AG09309 (cell line): ENCODE data around the gene FGF12.

Source experiments
- DNase-seq: peaks from one replicate; pipeline ENCODE4 v3.0.0-alpha.2; 2010; ENCODE audit warnings: low read depth
- H3K4me3 ChIP-seq: 2 replicates; pipeline ENCODE4 v1.5.1; 2011; ENCODE audit warnings: mild to moderate bottlenecking, low read depth, low read length, moderate library complexity; ENCODE audit not compliant: control insufficient read depth
- CTCF ChIP-seq: IDR thresholded peaks from 2 replicates; pipeline ENCODE4 v1.5.1; 2011; ENCODE audit warnings: mild to moderate bottlenecking, low read depth, low read length, inconsistent platforms; ENCODE audit not compliant: insufficient read depth, control insufficient read depth; ENCODE audit errors: missing control alignments

Gene FGF12

GRCh38 chr3:192608726-192609600 is 118.4 kb downstream of the FGF12 start:
- TF ChIP-seq CTCF, result no peak

DNA sequence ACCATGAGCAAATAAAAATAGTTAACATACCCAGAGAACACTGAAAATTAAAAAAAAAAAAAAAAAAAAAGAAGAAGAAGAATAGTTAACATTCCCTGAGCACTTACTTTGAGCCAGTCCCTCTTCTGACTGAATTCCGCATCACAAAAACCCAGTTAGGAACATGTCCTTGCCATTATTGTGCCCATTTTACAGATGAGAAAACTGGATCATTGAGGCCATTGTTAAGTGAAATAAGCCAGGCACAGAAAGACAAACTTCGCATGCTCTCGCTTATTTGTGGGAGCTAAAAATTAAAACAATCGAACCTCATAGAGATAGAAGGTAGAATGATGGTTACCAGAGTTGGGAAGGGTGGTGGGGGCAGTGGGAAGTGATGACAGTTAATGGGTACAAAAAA is 119.5 kb downstream of the FGF12 start:
- TF ChIP-seq CTCF, result no peak
- H3K4me3 ChIP-seq, result no peak overlapping the region
- no peak for DNase-seq

More at GRCh38 chr3:192608726-192609600, 118.4 kb downstream of the FGF12 start:
- no peak for DNase-seq
- H3K4me3 ChIP-seq, result no peak overlapping the region

DNA sequence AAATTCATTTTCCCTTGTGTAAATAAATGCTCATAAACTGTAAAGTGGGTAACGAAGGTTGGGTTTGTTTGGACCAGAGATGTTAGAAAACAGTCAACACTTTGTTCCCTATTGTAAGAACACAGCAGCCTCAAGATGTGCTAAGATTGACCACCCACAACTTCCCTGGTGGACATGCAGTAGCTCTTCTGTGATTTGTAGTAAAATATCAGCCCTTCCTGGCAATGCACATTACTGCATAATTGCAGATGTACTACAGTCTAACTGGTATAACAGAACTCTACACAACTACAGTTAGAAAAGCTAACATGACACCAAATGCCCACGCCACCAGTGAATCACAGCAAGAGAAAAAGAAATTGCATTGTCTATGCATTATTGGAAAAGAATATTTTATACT is 129.4 kb downstream of the FGF12 start:
- no peak for DNase-seq
- H3K4me3 ChIP-seq, result no peak overlapping the region
- no peak for TF ChIP-seq CTCF

DNA sequence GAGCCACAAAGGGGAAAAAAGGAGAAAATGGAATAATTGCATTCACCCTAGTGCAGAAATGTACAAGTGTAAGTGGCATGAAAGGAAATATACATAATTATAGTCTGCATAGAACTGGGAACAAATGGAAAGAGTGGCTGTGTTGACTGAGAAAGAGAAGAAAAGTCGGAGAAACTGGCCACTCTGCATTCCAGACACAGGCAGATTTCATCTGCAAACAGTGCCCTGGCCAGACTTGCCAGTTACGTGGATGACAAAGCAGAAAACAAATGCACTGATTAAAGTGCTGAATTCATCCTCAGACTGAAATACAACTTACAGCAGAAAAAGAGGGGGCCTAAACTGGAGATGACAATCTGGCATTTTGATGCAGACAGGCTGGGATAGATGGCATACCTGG is 129.8 kb downstream of the FGF12 start:
- TF ChIP-seq CTCF, result no peak
- DNase-seq, result no peak
- no peak overlapping the region for H3K4me3 ChIP-seq

DNA sequence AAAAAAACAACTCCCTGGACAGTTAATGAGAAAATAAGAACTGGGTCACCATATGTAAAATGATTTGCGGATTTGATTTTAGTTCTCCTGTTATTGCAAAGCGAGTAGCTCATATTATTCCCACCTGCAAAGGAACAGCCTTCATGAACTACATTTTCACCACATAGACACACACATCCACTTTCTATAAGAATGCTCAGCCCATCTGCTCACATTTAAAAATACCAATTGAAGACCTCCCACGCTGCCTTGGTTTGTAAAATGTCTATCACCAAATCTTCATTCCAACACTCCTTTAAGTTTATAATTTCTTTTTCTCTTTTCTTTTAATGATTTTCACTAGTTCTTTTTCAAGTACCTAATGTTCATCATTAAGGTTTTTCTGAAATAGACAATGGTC is 148.6 kb downstream of the FGF12 start:
- H3K4me3 ChIP-seq, result no peak overlapping the region
- no peak for TF ChIP-seq CTCF
- DNase-seq, result no peak

- no peak for DNase-seq
- no peak overlapping the region for H3K4me3 ChIP-seq
- TF ChIP-seq CTCF, result no peak
These were observed 149.5 kb downstream of the FGF12 start for GRCh38 chr3:192577811-192578210.
